DOHH2 (cell line): Measurements from ENCODE around the gene IQCF5.

ENCODE experiments used
- EZH2phosphoT487 ChIP-seq: fragments of 200-600 bp; sonication (generic); IDR thresholded peaks from 2 replicates; pipeline ENCODE4 v1.6.1; 2017; ENCODE audit warnings: borderline replicate concordance, mild to moderate bottlenecking, antibody characterized with exemption, low read length, moderate library complexity, mixed read lengths
- TF ChIP-seq, protein P1 (sequence below): fragments of 200-600 bp; sonication (generic); IDR thresholded peaks from one replicate; pipeline ENCODE4 v1.5.1; 2014; ENCODE audit warnings: antibody characterized with exemption, mild to moderate bottlenecking, low read depth, low read length; ENCODE audit not compliant: poor library complexity, severe bottlenecking

DNA sequence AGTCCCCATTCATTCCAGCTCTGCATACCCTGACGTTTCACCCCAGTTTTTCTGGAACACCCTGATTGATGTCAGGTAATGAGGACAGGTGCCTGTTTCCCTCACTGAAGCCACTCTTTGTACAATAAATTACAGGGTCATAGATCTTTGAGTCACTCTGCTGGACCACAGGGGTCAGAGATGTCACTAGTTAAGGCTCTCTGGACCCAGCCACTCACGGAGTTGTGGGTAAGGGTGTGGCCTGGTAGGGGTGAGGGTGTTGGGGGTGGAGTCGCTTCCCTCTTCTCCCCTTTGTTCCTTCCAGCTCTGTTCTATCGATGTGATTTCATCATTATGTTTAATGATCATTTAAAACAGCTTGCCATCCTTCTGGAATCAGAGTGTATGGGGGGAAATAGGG lies 512 bp downstream of the IQCF5 start:
- TF ChIP-seq, protein P1, sequence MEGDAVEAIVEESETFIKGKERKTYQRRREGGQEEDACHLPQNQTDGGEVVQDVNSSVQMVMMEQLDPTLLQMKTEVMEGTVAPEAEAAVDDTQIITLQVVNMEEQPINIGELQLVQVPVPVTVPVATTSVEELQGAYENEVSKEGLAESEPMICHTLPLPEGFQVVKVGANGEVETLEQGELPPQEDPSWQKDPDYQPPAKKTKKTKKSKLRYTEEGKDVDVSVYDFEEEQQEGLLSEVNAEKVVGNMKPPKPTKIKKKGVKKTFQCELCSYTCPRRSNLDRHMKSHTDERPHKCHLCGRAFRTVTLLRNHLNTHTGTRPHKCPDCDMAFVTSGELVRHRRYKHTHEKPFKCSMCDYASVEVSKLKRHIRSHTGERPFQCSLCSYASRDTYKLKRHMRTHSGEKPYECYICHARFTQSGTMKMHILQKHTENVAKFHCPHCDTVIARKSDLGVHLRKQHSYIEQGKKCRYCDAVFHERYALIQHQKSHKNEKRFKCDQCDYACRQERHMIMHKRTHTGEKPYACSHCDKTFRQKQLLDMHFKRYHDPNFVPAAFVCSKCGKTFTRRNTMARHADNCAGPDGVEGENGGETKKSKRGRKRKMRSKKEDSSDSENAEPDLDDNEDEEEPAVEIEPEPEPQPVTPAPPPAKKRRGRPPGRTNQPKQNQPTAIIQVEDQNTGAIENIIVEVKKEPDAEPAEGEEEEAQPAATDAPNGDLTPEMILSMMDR = no peak
- TF ChIP-seq EZH2phosphoT487 = no peak
